Breast epithelium (tissue), 3 donors: ENCODE data around the gene GPSM1.
A peak's percentile ranks its signal among the peaks of the same experiment; 100 is the strongest.

ENCODE experiments used
- POLR2A ChIP-seq: fragments of 450-650 bp; IDR thresholded peaks from one replicate; pipeline ENCODE4 v1.6.1; 2016; ENCODE audit warnings: antibody characterized with exemption, mild to moderate bottlenecking, moderate library complexity
- TF ChIP-seq, protein P1 (sequence below), 3 donors: fragments of 450-650 bp; IDR thresholded peaks; one replicate each; pipeline ENCODE4 v1.5.1; 2016 to 2017; ENCODE audit warnings: antibody characterized with exemption in 3 of 3, mild to moderate bottlenecking in 3 of 3, moderate library complexity in 3 of 3

DNA sequence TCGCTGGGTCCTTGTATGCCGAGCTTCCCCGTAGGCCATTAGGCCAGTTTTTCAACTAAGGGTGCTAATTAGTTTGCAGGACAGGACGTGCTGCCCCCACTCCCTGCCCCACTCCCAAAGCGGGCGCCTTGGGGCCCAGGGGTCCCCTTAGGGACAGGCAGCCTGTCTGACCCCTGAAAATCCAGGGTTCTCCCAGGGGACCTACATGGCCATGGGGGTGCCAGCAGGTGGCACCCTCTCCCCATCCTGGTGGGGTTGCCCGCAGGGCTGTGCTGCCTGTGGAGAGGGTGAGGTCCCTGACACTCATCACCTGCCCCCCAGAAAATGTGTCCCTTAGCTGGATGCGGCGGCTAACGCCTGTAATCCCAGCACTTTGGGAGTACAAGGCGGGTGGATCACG is 14.9 kb upstream of the GPSM1 start:
- TF ChIP-seq POLR2A = no peak
- TF ChIP-seq, protein P1, sequence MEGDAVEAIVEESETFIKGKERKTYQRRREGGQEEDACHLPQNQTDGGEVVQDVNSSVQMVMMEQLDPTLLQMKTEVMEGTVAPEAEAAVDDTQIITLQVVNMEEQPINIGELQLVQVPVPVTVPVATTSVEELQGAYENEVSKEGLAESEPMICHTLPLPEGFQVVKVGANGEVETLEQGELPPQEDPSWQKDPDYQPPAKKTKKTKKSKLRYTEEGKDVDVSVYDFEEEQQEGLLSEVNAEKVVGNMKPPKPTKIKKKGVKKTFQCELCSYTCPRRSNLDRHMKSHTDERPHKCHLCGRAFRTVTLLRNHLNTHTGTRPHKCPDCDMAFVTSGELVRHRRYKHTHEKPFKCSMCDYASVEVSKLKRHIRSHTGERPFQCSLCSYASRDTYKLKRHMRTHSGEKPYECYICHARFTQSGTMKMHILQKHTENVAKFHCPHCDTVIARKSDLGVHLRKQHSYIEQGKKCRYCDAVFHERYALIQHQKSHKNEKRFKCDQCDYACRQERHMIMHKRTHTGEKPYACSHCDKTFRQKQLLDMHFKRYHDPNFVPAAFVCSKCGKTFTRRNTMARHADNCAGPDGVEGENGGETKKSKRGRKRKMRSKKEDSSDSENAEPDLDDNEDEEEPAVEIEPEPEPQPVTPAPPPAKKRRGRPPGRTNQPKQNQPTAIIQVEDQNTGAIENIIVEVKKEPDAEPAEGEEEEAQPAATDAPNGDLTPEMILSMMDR (IDR thresholded peaks at IDR 0.05) = peak in 1 of 3 donors; percentile 15
